B cell (primary cell): Measurements from ENCODE around the gene CEP85. TPM values are rescaled to one million over a fixed set of nuclear protein-coding genes. Genes with fewer than 3 reads are reported as not detected.

Experiments
- ATAC-seq: fragments of 200-7000 bp; cut with Tn5 transposase; one replicate; pipeline ENCODE4 v1.10.0; 2021; ENCODE audit warnings: low read depth, mild to moderate bottlenecking, moderate number of reproducible peaks, moderate library complexity
- CTCF ChIA-PET: fragments of 350-600 bp; sonication (Branson Sonifier 250); formaldehyde crosslinking; loops from one replicate; lab custom pipeline; 2021; ENCODE audit warnings: antibody characterized with exemption, inconsistent platforms; lab: Charles Lee
- POLR2A ChIA-PET: fragments of 350-600 bp; sonication (Branson Sonifier 250); formaldehyde crosslinking; loops from one replicate; lab custom pipeline; 2021; ENCODE audit warnings: antibody characterized with exemption; lab: Charles Lee
- DNase-seq: peaks from one replicate; pipeline ENCODE4 v3.0.0; 2013
- H2AFZ ChIP-seq: 2 replicates; pipeline ENCODE4 v1.6.1; 2012; ENCODE audit warnings: mild to moderate bottlenecking, low read depth, low read length; ENCODE audit not compliant: insufficient read depth, poor library complexity, severe bottlenecking
- H3K27ac ChIP-seq, 2 donors: 1 replicate in 1 of 2; 2 replicates in 1 of 2; pipeline ENCODE4 v1.5.1; 2012 to 2013; ENCODE audit warnings: low read length in 2 of 2, mild to moderate bottlenecking in 2 of 2, moderate library complexity in 1 of 2
- H3K27me3 ChIP-seq, 4 experiments: fragments of 200-600 bp in 1 of 4; sonication (generic) in 1 of 4; replicated peaks in 1 of 4; 1 replicate in 2 of 4; 2 replicates in 2 of 4; pipeline versions ENCODE4 v1.6.1 to v1.7.0; 2013 to 2016; ENCODE audit warnings: low read length in 3 of 4, mild to moderate bottlenecking in 2 of 4, mixed read lengths in 1 of 4, moderate library complexity in 1 of 4; ENCODE audit not compliant: insufficient read depth in 4 of 4, control insufficient read depth in 3 of 4; ENCODE audit errors: control extremely low read depth in 1 of 4
- H3K36me3 ChIP-seq, 2 experiments: replicated peaks in 1 of 2; 1 replicate in 1 of 2; 2 replicates in 1 of 2; pipeline versions ENCODE4 v1.6.1 to v1.7.1; 2013; ENCODE audit warnings: low read length in 1 of 2; ENCODE audit not compliant: insufficient read depth in 2 of 2, control insufficient read depth in 1 of 2; ENCODE audit errors: control extremely low read depth in 1 of 2, extremely low read depth in 1 of 2
- H3K4me1 ChIP-seq, 2 donors: fragments of 200-600 bp in 1 of 2; sonication (generic) in 1 of 2; 1 replicate in 1 of 2; 2 replicates in 1 of 2; pipeline versions ENCODE4 v1.5.1 to v1.6.1; 2013 to 2017; ENCODE audit warnings: low read length in 2 of 2; ENCODE audit not compliant: control insufficient read depth in 2 of 2, insufficient read depth in 2 of 2
- H3K4me2 ChIP-seq: replicated peaks from 2 replicates; pipeline ENCODE3; 2012; ENCODE audit warnings: mild to moderate bottlenecking, low read depth, low read length; ENCODE audit not compliant: poor library complexity, severe bottlenecking
- H3K4me3 ChIP-seq, 5 experiments: fragments of 200-600 bp in 1 of 5; sonication (generic) in 1 of 5; 1 replicate in 3 of 5; 2 replicates in 2 of 5; pipeline versions ENCODE4 v1.5.1 to v1.7.0; 2011 to 2016; ENCODE audit warnings: low read length in 4 of 5, mild to moderate bottlenecking in 4 of 5, low read depth in 2 of 5, control low read depth in 1 of 5, moderate library complexity in 1 of 5; ENCODE audit not compliant: insufficient read depth in 1 of 5; ENCODE audit errors: control extremely low read depth in 1 of 5, extremely low read depth in 1 of 5
- H3K79me2 ChIP-seq: fragments of 200-600 bp; sonication (generic); one replicate; pipeline ENCODE4 v1.6.0; 2016; ENCODE audit warnings: low read length; ENCODE audit not compliant: control insufficient read depth, insufficient read depth
- H3K9ac ChIP-seq: fragments of 200-600 bp; sonication (generic); 2 replicates; pipeline ENCODE4 v1.6.1; 2017; ENCODE audit warnings: mild to moderate bottlenecking, low read length, moderate library complexity
- H3K9me3 ChIP-seq, 3 donors: one replicate each; pipeline versions ENCODE4 v1.6.1 to v1.7.1; 2013; ENCODE audit warnings: low read length in 2 of 3; ENCODE audit not compliant: control insufficient read depth in 2 of 3, insufficient read depth in 1 of 3; ENCODE audit errors: control extremely low read depth in 1 of 3
- H4K20me1 ChIP-seq: 2 replicates; pipeline ENCODE4 v1.6.0; 2012; ENCODE audit warnings: mild to moderate bottlenecking, low read length; ENCODE audit not compliant: insufficient read depth, control insufficient read depth, poor library complexity, severe bottlenecking
- H3K27ac Mint-ChIP-seq: one replicate; pipeline ENCODE4 v1.8.0; 2021; ENCODE audit warnings: mixed read lengths
- H3K27me3 Mint-ChIP-seq: one replicate; pipeline ENCODE4 v1.8.0; 2021; ENCODE audit warnings: mixed read lengths
- H3K4me1 Mint-ChIP-seq: one replicate; pipeline ENCODE4 v1.8.0; 2021; ENCODE audit warnings: mixed read lengths
- H3K4me3 Mint-ChIP-seq: one replicate; pipeline ENCODE4 v1.8.0; 2021; ENCODE audit warnings: mixed read lengths
- H3K9me3 Mint-ChIP-seq: one replicate; pipeline ENCODE4 v1.8.0; 2022; ENCODE audit warnings: mixed read lengths; ENCODE audit not compliant: insufficient read depth
- CTCF ChIP-seq: fragments of 200-600 bp; IDR thresholded peaks from one replicate; pipeline ENCODE4 v1.8.0; 2022; ENCODE audit warnings: antibody characterized with exemption, mild to moderate bottlenecking
- EZH2 ChIP-seq: IDR thresholded peaks from 2 replicates; pipeline ENCODE4 v1.6.1; 2012; ENCODE audit warnings: borderline replicate concordance, low read depth, mild to moderate bottlenecking, moderate library complexity, low read length; ENCODE audit not compliant: insufficient read depth, poor library complexity, severe bottlenecking
- WGBS: methylation state at CpG from one replicate; pipeline ENCODE4 v1.1.5; 2013; ENCODE audit warnings: missing lambda C conversion rate; ENCODE audit not compliant: insufficient coverage; 5-methylcytosine and 5-hydroxymethylcytosine counted together
- intact Hi-C: fragments of 100-400 bp; cut with micrococcal nuclease; formaldehyde crosslinking; loops from one replicate; pipeline ENCODE4 v1.10.0; 2022
- polyA plus RNA-seq: library from polyadenylated mRNA; depleted of rRNA; stranded (reverse); fragments of >200 nt; gene quantifications from 2 replicates; pipeline ENCODE4 v1.2.3, GENCODE V29; 2012
- total RNA-seq, 2 donors: library from RNA; stranded (reverse); fragments of 120-200 nt in 1 of 2; gene quantifications; 1 replicate in 1 of 2; 2 replicates in 1 of 2; pipeline versions ENCODE4 v1.2.3 to v1.2.4, GENCODE V29; 2013 to 2022

Gene CEP85
- total and polyA plus RNA-seq, 2 donors (not counting 1 experiment from before 2014, with no cell fraction given): 16.2 to 16.3 TPM

DNA sequence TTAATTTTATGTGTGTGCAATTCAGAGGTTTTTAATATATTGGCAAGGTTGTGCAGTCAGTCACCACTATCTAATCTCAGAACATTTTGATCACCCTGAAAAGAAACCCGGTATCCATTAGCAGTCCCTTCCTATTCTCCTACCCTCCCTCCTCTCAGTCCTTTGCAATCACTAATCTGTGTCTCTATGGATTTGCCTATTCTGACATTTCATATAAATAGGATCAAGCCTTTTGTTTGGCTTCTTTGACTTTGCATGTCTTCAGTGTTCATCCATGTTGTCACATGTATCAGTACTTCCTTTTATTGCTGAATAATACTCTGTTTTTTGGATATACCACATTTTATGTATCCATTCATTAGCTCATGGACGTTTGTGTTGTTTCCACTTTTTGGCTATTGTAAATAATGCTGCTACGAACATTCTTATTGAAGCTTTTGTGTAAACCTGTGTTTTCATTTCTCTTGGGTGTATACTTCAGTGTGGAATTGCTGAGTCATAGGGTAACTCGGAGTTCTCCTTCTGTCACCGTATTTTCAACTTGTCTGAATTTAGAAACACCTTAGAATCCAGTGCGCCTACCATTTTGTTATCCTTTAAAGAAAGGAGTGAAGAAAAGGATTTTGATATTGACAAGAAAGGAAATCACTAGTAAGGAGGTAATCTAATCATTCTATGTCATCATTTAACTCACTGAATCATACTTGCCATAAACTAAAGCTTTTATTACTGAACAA, 3.4 kb downstream of the CEP85 start:
- no peak overlapping the region for H3K27ac Mint-ChIP-seq
- no peak overlapping the region for H2AFZ ChIP-seq
- 100% methylated on average over 1 of the region's 6 CpGs for WGBS
- H3K36me3 ChIP-seq: no peaks in the 10 kb centered on the region
- DNase-seq (no peak), ATAC-seq (no peak)
- H3K27me3 Mint-ChIP-seq: no peaks in the 10 kb centered on the region
- H3K27ac ChIP-seq: no peak overlapping the region
- intact Hi-C loops: no loop called here
- no peak overlapping the region for H3K4me3 Mint-ChIP-seq
- H3K4me2 ChIP-seq: no peak overlapping the region
- ChIA-PET POLR2A (no interaction called here), CTCF (interaction anchor here (1.3 to 1.8 kb wide), 2 partner anchors 10 to 84 kb away, joined by 4 read pairs; no protein-coding TSS in a partner anchor)
- no peak for TF ChIP-seq EZH2
- TF ChIP-seq CTCF: no peak
- H3K79me2 ChIP-seq: peaks cover 54% of the 10 kb centered on the region
- no peaks in the 10 kb centered on the region for H3K27me3 ChIP-seq
- H4K20me1 ChIP-seq: no peaks in the 10 kb centered on the region
- H3K4me1 ChIP-seq: peaks cover 11 to 16% of the 10 kb centered on the region in 2 donors
- H3K4me1 Mint-ChIP-seq: peaks cover 27% of the 10 kb centered on the region
- H3K9ac ChIP-seq: no peak overlapping the region
- no peaks in the 10 kb centered on the region for H3K9me3 ChIP-seq
- H3K4me3 ChIP-seq: no peak overlapping the region
- H3K9me3 Mint-ChIP-seq: no peaks in the 10 kb centered on the region

DNA sequence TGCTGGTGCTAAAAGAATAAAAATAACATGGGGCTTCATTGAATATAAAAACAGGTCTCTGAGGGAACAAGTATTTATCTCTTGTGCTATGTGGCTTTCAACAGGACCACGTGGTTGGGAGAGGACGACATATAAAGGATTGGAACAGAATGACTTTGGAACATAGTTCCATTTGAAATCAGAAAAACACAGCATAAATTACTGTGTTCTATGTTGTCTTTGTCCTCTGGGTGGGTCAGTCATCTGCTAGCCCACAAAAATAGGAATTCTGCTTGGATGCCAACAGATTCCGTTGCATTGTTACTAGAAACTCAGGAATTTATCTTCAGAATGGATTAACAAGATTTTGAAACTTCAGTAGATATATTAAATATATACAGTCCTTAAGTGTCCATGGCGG, 5.9 kb downstream of the CEP85 start:
- no peak for DNase-seq
- Histone ChIP-seq H3K79me2 (peaks cover 71% of the 10 kb centered on the region), H3K4me1 (peaks cover 5 to 6% of the 10 kb centered on the region in 2 donors), H3K9ac (no peak overlapping the region), H3K27ac (no peak overlapping the region), H4K20me1 (no peaks in the 10 kb centered on the region), H2AFZ (no peak overlapping the region), H3K4me2 (no peak overlapping the region), H3K9me3 (no peaks in the 10 kb centered on the region), H3K4me3 (no peak overlapping the region), H3K27me3 (no peaks in the 10 kb centered on the region), H3K36me3 (peaks cover 0 to 12% of the 10 kb centered on the region in 2 experiments)
- no peaks in the 10 kb centered on the region for H3K27me3 Mint-ChIP-seq
- H3K27ac Mint-ChIP-seq: no peak overlapping the region
- no CpG with 5 or more reads among the region's 4 CpGs for WGBS
- no peak overlapping the region for H3K4me3 Mint-ChIP-seq
- peaks cover 15% of the 10 kb centered on the region for H3K4me1 Mint-ChIP-seq
- ChIA-PET CTCF (no interaction called here), POLR2A (no interaction called here)
- intact Hi-C loops: no loop called here
- H3K9me3 Mint-ChIP-seq: no peaks in the 10 kb centered on the region
- TF ChIP-seq EZH2: no peak
- TF ChIP-seq CTCF: no peak
- no peak for ATAC-seq
